Caco-2 (cell line): ENCODE data around the gene SAXO2. TPM values are rescaled to one million over a fixed set of nuclear protein-coding genes. Genes with fewer than 3 reads are reported as not detected.
"Not testable (repeated sequence)": the region's sequence is repeated elsewhere in the genome, so short reads cannot be mapped to it uniquely, and the experiment has no call there.

Experiments used
- BruUV-seq: library from RNA; stranded (reverse); fragments of 400-500 nt; replicated peaks from 2 replicates; lab custom pipeline; 2021; lab: Mats Ljungman, UMichigan
- CTCF ChIA-PET: fragments of 300-600 bp; sonication (Branson Sonifier 250); formaldehyde crosslinking; loops from one replicate; lab custom pipeline; 2022; ENCODE audit warnings: antibody characterized with exemption; lab: Charles Lee
- POLR2A ChIA-PET: fragments of 300-600 bp; sonication (Branson Sonifier 250); formaldehyde crosslinking; loops from one replicate; lab custom pipeline; 2022; ENCODE audit warnings: antibody characterized with exemption; lab: Charles Lee
- DNase-seq, 2 experiments: peaks; one replicate each; pipeline versions ENCODE4 v3.0.0 to v3.0.0-alpha.2; 2020 to 2022
- H3K27me3 ChIP-seq: replicated peaks from 2 replicates; pipeline ENCODE4 v1.6.0; 2011; ENCODE audit warnings: low read length; ENCODE audit not compliant: control insufficient read depth, insufficient read depth
- H3K36me3 ChIP-seq: 2 replicates; pipeline ENCODE4 v1.5.1; 2011; ENCODE audit warnings: low read length; ENCODE audit not compliant: control insufficient read depth, insufficient read depth
- H3K4me1 ChIP-seq: fragments of 250-450 bp; sonication (Bioruptor Pico); 2 replicates; pipeline ENCODE4 v1.5.1; 2020; ENCODE audit warnings: mild to moderate bottlenecking
- H3K4me3 ChIP-seq: 2 replicates; pipeline ENCODE4 v1.5.1; 2011; ENCODE audit warnings: low read depth, mild to moderate bottlenecking, control low read depth, low read length
- H3K9me3 ChIP-seq: fragments of 250-450 bp; sonication (Bioruptor Pico); 2 replicates; pipeline ENCODE4 v1.5.1; 2020; ENCODE audit warnings: mild to moderate bottlenecking, moderate library complexity
- H3K27ac Mint-ChIP-seq: one replicate; pipeline ENCODE4 v1.8.0; 2022; ENCODE audit warnings: mixed read lengths; ENCODE audit not compliant: unreplicated experiment
- H3K27me3 Mint-ChIP-seq: one replicate; pipeline ENCODE4 v1.8.0; 2022; ENCODE audit warnings: mixed read lengths; ENCODE audit not compliant: insufficient read depth, unreplicated experiment
- H3K36me3 Mint-ChIP-seq: one replicate; pipeline ENCODE4 v1.8.0; 2022; ENCODE audit warnings: mild to moderate bottlenecking, mixed read lengths; ENCODE audit not compliant: insufficient read depth, unreplicated experiment
- H3K4me1 Mint-ChIP-seq: one replicate; pipeline ENCODE4 v1.8.0; 2022; ENCODE audit warnings: low read depth, mixed read lengths; ENCODE audit not compliant: unreplicated experiment
- H3K4me3 Mint-ChIP-seq: one replicate; pipeline ENCODE4 v1.8.0; 2022; ENCODE audit warnings: mild to moderate bottlenecking, moderate library complexity, mixed read lengths; ENCODE audit not compliant: unreplicated experiment
- H3K9me3 Mint-ChIP-seq: one replicate; pipeline ENCODE4 v1.8.0; 2022; ENCODE audit warnings: mixed read lengths; ENCODE audit not compliant: unreplicated experiment
- intact Hi-C: fragments of 100-400 bp; cut with micrococcal nuclease; formaldehyde crosslinking; loops from one replicate; pipeline ENCODE4 v1.10.0; 2022; ENCODE audit not compliant: unreplicated experiment
- total RNA-seq: library from RNA; stranded (reverse); gene quantifications from 2 replicates; pipeline ENCODE4 v1.2.3, GENCODE V29; 2022
- TF ChIP-seq, protein P1 (sequence below), 2 experiments: fragments of 200-600 bp in 1 of 2; IDR thresholded peaks; 1 replicate in 1 of 2; 2 replicates in 1 of 2; pipeline versions ENCODE4 v1.5.1 to v1.8.0; 2011 to 2022; ENCODE audit warnings: antibody characterized with exemption in 1 of 2, control low read depth in 1 of 2, inconsistent platforms in 1 of 2, low read depth in 1 of 2, low read length in 1 of 2, mild to moderate bottlenecking in 1 of 2, moderate library complexity in 1 of 2; ENCODE audit not compliant: insufficient read depth in 1 of 2, severe bottlenecking in 1 of 2, unreplicated experiment in 1 of 2

Gene SAXO2
- total RNA-seq, 1 experiment from 2014 or later, result 0.61 TPM

DNA sequence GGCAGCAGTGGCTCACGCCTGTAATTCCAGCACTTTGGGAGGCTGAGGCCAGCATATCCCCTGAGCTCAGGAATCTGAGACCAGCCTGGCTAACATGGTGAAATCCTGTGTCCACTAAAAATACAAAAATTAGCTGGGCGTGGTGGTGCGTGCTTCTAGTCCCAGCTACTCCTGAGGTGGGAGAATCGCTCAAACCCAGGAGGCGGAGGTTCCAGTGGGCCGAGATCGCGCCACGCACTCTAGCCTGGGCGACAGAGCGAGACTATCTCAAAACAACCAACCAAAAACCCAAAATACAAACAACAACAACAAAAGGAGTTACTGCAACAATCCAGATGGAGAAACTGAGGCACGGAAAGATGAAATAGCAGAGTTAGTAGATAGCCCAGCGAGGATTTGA lies 35.4 kb downstream of the SAXO2 start:
- TF ChIP-seq, protein P1, sequence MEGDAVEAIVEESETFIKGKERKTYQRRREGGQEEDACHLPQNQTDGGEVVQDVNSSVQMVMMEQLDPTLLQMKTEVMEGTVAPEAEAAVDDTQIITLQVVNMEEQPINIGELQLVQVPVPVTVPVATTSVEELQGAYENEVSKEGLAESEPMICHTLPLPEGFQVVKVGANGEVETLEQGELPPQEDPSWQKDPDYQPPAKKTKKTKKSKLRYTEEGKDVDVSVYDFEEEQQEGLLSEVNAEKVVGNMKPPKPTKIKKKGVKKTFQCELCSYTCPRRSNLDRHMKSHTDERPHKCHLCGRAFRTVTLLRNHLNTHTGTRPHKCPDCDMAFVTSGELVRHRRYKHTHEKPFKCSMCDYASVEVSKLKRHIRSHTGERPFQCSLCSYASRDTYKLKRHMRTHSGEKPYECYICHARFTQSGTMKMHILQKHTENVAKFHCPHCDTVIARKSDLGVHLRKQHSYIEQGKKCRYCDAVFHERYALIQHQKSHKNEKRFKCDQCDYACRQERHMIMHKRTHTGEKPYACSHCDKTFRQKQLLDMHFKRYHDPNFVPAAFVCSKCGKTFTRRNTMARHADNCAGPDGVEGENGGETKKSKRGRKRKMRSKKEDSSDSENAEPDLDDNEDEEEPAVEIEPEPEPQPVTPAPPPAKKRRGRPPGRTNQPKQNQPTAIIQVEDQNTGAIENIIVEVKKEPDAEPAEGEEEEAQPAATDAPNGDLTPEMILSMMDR (IDR thresholded peaks at IDR 0.05; ENCODE audit: insufficient read depth in 1 of 2, low read depth in 1 of 2, low read length in 1 of 2, severe bottlenecking in 1 of 2, unreplicated experiment in 1 of 2), result no peak
- Histone ChIP-seq H3K36me3 (no peaks in the 10 kb centered on the region), H3K4me3 (no peak overlapping the region), H3K4me1 (no peaks in the 10 kb centered on the region), H3K27me3 (no peaks in the 10 kb centered on the region), H3K9me3 (no peaks in the 10 kb centered on the region)
- Mint-ChIP-seq H3K27ac (no peak overlapping the region), H3K4me1 (no peaks in the 10 kb centered on the region), H3K36me3 (no peaks in the 10 kb centered on the region), H3K9me3 (no peaks in the 10 kb centered on the region), H3K4me3 (no peak overlapping the region), H3K27me3 (no peaks in the 10 kb centered on the region)
- intact Hi-C loops, result no loop called here
- ChIA-PET POLR2A (no interaction called here), CTCF (no interaction called here)
- BruUV-seq, result no TSS peak
- DNase-seq, result no peak

DNA sequence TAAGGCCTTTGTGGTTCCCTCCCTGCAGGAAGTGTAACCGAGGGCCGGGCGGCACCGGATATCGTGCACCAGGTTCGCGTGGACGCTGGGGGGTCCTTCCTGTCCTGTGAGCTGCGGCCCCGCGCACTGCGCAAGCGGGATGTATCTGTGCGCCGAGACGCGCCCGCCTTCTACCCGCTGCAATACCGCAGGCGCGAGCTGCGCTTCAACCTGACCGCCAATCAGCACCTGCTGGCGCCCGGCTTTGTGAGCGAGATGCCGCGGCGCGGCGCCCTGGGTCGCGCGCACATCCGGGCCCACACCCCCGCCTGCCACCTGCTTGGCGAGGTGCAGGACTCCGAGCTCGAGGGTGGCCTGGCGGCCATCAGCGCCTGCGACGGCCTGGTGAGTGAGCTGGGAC lies 35.9 kb downstream of the SAXO2 start:
- TF ChIP-seq, protein P1 (IDR thresholded peaks at IDR 0.05; ENCODE audit: insufficient read depth in 1 of 2, low read depth in 1 of 2, low read length in 1 of 2, severe bottlenecking in 1 of 2, unreplicated experiment in 1 of 2), result no peak
- no peaks in the 10 kb centered on the region for H3K36me3 Mint-ChIP-seq
- DNase-seq, result no peak
- H3K36me3 ChIP-seq, result no peaks in the 10 kb centered on the region
- no peaks in the 10 kb centered on the region for H3K9me3 ChIP-seq
- ChIA-PET POLR2A (no interaction called here), CTCF (no interaction called here)
- no peak overlapping the region for H3K4me3 ChIP-seq
- no peak overlapping the region for H3K4me3 Mint-ChIP-seq
- no peaks in the 10 kb centered on the region for H3K4me1 ChIP-seq
- H3K27me3 ChIP-seq, result no peaks in the 10 kb centered on the region
- H3K4me1 Mint-ChIP-seq, result no peaks in the 10 kb centered on the region
- no TSS peak for BruUV-seq
- no peaks in the 10 kb centered on the region for H3K9me3 Mint-ChIP-seq
- no peaks in the 10 kb centered on the region for H3K27me3 Mint-ChIP-seq
- no peak overlapping the region for H3K27ac Mint-ChIP-seq
- intact Hi-C loops, result no loop called here

DNA sequence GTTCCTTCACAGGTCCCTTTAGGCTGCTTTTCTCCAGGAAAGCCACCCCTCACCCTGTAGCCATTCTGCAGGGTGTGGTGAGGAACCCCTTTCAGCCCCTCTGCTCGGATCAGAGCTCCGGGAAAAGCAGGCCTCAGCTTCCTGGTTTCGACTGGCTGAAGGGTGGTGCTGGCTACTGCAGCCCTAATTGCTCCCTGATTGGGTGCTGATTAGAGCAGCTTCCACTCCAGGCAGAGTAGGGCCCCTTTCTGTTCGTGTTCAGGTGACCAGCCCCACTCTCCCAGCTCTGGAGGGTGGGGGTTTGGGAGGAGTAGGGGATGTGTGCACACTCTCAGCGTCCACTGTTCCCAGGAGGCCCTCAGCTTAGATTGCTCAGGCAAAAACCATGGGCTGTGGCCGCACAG lies 36.9 kb downstream of the SAXO2 start:
- not testable (repeated sequence) for DNase-seq

DNA sequence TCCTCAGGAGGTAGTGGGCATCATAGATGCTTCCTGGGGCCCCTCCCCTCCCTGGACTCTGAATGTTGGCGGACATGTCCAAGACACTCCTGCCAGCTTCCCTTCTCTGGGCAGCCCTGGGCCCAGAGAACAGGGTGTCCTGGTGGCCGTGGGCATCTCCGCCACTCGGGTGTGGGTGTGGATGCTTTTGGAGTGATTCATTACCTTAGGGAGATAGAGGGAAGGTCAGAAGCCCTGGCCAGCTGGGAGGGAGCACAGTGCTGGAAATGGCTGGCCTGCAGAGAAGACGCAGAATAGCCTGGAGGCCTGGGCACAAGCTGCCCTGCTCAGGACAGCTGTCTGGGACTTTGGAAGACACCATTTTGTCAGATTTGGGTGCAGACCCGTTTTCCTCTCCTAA lies 37.7 kb downstream of the SAXO2 start:
- H3K36me3 ChIP-seq, H3K27me3 Mint-ChIP-seq, H3K4me1 ChIP-seq, H3K27ac Mint-ChIP-seq, H3K36me3 Mint-ChIP-seq, H3K4me3 ChIP-seq, intact Hi-C loops, H3K4me1 Mint-ChIP-seq, H3K27me3 ChIP-seq, POLR2A ChIA-PET, DNase-seq, H3K9me3 Mint-ChIP-seq, H3K9me3 ChIP-seq, H3K4me3 Mint-ChIP-seq, CTCF ChIA-PET, BruUV-seq: not testable (repeated sequence)

More for the DNA sequence above, 36.9 kb downstream of the SAXO2 start:
- H3K4me1 Mint-ChIP-seq, intact Hi-C loops, CTCF ChIA-PET, POLR2A ChIA-PET, H3K4me1 ChIP-seq, H3K36me3 Mint-ChIP-seq, H3K27me3 Mint-ChIP-seq, H3K27me3 ChIP-seq, H3K27ac Mint-ChIP-seq, BruUV-seq, H3K9me3 ChIP-seq, H3K36me3 ChIP-seq, H3K4me3 Mint-ChIP-seq, H3K4me3 ChIP-seq, H3K9me3 Mint-ChIP-seq: not testable (repeated sequence)
